Occipital lobe (tissue), 2 donors: ENCODE data around the gene AQP9. TPM values are rescaled to one million over a fixed set of nuclear protein-coding genes. Genes with fewer than 3 reads are reported as not detected.
"Not testable (repeated sequence)": the region's sequence is repeated elsewhere in the genome, so short reads cannot be mapped to it uniquely, and the experiment has no call there.

ENCODE experiments used
- DNase-seq: peaks from one replicate; lab custom pipeline; 2025; lab: John Stamatoyannopoulos, UW
- total RNA-seq: library from RNA; depleted of rRNA; stranded (reverse); fragments of >200 nt; gene quantifications from one replicate; pipeline ENCODE4 v1.2.3, GENCODE V29; 2014

Gene AQP9
- total RNA-seq, 1 donor from 2014 or later = under 0.01 TPM

DNA sequence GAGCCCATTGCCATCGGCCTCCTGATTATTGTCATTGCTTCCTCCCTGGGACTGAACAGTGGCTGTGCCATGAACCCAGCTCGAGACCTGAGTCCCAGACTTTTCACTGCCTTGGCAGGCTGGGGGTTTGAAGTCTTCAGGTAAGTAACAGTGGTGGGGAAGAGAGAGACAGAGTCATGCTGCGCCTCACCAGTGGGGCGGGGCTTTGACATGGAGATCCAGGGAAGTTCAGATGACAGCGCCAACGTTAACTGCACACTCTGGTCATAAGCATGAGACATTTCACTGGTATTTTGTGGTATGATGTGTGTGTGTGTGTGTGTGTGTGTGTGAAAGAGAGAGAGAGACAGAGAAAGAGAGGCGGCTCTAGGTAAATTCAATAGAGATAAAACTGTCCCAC is 41.0 kb downstream of the AQP9 start:
- no peak for DNase-seq

DNA sequence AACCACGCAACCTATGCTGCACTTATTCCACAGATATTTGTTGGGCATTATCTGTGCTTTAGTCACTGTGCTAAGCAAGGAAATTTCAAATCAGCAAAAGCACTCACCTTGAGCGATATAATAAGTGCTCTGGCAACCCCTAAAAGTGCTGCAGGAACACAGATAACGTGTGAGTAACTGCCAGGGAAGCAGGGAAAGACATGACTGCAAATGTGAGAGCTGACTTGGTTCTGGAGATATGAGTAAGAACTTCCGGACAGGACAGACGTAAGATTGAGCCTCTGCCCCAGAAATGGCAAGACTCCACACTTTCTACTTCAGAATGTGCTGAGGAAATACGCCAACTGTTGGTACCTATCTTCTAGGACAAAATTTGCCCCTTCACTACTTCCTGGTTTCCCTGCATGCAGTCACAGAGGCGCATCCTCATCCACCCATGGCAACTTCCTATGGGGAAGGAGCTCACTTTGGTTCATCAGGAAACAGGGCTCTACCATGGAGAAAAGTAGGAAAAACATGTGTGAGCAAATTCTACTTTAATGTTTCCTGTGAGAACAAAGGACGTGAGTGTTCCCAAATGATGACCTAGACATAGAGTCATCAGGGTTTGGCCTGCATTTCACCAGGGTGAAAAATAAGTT is 41.7 kb downstream of the AQP9 start:
- DNase-seq = no peak

DNA sequence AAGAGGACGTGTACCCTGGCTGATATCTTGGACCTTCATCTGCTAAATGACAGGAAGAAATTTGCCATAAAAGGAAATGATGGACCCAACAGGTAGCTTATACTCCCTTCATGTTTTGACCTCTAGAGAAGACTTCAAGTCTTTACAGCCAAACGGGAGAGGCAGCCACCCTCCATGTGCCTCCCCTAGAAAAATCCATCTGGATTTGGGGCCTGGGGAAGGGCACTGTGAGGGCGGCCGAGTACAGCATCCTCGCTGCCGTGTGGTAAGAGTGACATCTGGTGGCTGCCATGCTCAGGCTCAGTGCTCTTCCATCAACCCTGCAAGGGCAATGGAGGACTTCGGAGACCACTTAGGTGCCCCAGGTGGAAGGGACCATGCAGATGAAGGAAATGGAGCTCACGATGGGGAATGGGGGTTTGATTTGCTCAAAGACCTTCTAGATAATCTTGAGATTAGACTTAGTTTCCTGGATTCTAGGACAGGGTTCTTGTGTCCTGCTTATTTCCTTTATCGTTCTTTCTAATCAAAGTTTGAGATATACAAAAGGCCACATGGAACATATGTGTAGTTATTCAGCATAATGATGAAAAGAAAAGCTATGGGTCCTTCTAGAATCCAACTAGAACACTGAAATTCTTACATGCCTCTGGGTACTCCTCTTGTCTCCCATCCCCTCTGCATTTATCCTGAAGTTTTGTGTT is 44.4 kb downstream of the AQP9 start:
- DNase-seq = peak; percentile 5

DNA sequence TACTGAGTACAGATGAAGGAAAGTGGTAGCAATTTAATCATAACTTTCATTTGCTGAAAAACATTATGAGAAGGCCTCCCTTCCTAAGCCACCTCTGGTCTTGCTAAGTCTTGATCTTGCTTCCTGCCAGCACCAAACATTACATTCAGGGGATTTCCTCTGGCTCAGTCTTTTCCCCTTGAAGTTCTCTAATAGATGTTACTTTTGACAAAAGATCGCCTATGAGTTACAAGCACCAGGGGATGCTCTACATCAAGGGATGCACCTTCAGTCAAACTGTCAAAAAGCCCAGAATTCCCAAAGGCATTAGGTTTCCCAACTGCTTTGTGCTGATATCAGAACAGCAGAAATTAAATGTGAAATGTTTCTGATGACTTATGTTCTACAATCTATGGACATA is 47.3 kb downstream of the AQP9 start:
- DNase-seq = no peak

DNA sequence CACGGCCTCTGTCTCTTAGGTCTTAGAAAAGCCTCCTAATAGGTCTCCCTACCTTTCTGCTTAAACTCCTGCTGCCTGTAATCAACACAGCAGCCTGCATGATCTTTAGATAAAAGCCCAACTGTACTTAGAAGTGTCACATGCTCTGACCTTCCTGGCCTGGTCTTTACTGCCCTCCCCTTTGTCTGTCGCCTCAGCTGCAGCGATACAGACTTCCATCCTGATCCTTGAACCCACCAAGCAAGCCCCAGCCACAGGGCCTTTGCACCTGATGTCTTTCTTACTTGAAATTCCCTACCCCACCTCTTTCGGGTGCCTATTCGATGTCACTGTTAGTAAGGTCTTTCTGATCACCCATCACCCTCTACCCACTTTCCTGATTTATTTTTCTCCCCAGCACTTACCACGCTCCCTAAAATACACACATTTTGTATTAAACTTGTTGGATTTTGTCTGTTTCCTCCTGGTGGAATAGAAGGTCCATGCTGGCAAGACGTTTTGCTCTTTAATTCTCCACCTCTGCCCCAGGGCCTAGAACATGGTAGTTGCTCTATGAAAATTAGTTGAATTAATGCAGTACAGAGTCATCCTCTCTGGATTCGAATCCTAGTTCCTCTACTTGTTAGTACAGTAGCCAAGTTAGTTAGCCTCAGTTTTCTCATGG is 51.1 kb downstream of the AQP9 start:
- DNase-seq = no peak

DNA sequence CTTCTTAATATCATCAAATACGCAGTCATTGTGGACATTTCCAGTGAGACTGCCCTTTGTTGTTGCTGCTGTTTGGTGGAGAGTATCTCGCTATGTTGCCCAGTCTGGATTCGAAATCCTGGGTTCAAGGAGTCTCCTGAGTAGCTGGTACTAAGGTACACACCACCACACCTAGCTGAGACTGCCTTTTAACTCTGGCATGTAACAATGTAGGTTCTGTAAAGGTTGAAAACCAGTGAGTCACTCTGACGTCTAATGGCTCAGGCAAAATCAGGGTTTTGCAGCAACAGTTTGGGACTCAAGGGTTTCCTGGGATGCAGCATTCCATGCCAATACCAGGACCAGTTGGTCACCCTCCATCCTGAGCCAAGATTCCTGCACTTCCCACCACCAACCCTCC is 52.2 kb downstream of the AQP9 start:
- no peak for DNase-seq

DNA sequence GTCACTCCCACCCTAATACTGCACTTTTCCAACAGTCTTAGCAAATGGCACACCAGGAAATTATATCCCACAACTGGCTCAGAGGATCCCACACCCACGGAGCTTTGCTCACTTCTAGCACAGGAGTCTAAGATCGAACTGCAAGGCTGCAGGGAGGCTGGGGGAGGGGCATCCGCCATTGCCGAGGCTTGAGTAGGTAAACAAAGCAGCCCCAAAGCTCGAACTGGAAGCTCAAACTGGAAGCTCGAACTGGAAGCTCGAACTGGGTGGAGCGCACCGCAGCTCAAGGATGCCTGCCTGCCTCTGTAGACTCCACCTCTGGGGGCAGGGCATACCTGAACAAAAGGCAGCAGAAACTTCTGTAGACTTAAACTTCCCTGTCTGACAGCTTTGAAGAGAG is 55.5 kb downstream of the AQP9 start:
- DNase-seq = not testable (repeated sequence)

DNA sequence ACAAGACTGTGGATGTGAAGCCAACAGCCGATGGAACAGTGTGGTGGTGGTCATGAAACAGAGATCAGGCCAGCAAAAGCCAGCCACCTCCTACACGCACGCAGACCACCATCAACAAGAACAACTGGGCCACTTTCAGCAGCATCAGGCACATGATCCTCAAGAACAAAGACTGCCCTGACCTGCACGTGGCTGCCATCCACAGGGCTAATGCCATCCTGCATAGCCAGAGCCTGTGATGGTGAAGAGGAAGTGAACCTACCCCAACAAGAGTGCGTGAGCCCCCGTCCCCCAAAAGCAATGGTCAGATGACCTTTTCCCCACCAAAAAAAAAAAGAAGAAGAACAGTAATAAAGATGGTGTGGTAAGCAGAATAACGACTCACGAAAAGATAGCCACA is 62.6 kb downstream of the AQP9 start:
- DNase-seq = no peak

DNA sequence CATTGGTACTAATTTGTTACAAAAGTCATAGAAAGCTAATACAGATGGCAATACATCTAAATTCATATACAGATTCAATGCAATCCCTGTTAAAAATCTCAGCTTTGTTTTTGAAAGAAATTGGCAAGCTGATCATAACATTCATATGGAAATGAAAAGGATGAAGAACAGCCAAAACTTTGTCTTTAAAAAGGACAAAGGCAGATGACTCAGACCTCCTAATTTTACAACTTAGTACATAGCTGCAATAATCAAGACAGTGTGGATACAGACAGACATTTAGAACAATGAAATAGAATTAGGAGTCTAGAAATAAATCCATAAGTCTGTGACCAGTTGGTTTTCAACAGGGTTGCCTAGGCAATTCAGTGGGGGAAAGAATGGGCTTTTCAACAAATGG is 63.3 kb downstream of the AQP9 start:
- no peak for DNase-seq

DNA sequence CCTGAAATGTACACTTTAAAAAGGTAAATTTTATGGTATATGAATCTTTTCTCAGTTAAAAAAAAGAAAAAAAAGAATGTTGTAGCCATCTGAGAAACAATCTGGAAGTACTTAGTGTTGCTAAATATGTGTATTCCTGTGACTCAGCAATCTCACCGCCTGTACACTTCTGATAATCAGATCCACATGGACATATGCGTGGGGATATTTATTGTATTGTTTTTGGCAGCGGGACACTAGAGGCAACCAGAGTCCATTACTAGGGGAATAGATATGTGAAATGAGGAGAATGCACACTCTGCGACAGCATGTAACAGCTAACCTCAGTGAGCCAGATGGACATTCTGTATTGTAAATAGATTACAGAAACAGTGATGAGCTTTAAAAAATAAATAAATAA is 65.4 kb downstream of the AQP9 start:
- no peak for DNase-seq

DNA sequence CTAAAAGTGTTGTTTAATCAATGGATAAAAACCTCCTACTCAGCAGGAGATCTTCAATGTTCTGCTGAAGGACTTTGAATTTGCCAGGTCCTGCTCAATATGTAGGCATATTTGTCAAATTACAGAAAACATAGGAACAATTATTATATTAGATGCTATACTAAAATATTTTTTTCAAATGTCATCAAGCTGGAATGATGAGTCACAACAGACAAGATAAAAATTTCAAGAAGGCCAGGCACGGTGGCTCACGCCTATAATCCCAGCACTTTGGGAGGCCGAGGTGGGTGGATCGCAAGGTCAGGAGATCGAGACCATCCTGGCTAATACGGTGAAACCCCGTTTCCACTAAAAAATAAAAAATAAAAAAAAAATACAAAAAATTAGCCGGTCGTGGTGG is 68.0 kb downstream of the AQP9 start:
- no peak for DNase-seq

DNA sequence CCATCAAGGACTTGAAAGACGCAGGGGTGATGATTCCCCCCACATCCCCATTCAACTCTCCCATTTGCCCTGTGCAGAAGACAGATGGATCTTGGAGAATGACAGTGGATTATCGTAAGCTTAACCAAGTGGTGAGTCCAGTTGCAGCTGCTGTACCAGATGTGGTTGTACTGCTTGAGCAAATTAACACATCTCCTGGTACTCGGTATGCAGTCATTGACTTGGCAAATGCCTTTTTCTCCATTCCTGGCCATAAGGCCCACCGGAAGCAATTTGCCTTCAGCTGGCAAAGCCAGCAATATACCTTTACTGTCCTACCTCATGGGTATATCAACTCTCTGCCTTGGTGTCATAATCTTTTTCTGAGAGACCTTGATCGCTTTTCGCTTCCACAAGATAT is 70.0 kb downstream of the AQP9 start:
- not testable (repeated sequence) for DNase-seq

DNA sequence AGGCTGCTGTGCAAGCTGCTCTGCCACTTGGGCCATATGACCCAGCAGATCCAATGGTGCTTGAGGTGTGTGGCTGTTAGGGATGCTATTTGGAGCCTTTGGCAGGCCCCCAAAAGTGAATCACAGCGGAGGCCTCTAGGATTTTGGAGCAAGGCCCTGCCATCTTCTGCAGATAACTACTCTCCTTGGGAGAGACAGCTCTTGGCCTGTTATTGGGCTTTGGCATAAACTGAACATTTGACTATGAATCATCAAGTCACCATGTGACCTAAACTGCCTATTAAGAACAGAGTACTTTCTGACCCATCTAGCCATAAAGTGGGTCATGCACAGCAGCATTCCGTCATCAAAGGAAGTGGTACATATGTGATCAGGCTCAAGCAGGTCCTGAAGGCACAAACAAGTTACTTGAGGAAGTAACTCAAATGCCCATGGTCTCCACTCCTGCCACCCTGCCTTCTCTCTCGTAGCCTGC is 70.9 kb downstream of the AQP9 start:
- not testable (repeated sequence) for DNase-seq

DNA sequence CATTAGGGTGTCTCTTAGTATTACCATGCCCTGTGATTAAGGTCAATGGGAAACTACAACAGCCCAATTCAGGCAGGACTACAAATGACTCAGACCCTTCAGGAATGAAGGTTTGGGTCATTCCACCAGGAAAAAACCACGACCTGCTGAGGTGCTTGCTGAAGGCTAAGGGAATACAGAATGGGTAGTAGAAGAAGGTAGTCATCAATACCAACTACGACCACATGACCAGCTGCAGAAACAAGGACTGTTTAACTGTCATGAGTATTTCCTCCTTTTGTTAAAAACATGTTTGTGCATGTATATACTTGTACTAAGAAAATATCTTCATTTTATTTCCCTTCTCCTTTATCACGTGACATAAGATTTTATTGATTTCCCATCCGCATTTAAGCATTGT is 71.8 kb downstream of the AQP9 start:
- not testable (repeated sequence) for DNase-seq

DNA sequence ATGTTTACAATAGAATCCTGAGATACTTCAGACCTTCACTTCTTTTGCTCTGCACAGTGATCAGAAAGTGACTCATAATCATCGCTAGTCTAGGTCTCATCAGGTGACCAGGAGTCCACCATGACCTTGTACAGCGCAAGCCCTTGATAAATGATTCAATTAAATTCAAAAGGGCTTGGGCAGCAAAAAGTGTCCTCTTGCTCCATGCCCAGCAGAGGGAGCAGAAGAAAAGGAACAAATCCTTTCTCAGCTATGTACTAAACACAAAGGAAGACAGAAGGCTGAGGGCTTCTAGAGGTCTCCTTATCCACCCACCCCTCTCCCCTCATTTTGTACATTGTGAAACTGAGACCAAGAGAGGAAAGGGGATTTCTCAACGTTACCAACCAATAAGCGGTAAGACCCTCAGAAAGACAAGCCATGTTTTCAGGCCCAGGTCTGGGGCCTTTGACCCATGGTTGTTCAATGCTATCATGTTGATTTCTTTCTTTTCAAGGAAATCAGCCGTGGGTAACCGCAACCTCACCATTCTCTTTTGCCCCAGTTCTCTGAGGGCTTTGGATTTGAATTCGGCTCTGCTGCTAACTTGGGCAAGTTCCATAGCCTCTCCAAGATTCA is 74.8 kb downstream of the AQP9 start:
- no peak for DNase-seq

DNA sequence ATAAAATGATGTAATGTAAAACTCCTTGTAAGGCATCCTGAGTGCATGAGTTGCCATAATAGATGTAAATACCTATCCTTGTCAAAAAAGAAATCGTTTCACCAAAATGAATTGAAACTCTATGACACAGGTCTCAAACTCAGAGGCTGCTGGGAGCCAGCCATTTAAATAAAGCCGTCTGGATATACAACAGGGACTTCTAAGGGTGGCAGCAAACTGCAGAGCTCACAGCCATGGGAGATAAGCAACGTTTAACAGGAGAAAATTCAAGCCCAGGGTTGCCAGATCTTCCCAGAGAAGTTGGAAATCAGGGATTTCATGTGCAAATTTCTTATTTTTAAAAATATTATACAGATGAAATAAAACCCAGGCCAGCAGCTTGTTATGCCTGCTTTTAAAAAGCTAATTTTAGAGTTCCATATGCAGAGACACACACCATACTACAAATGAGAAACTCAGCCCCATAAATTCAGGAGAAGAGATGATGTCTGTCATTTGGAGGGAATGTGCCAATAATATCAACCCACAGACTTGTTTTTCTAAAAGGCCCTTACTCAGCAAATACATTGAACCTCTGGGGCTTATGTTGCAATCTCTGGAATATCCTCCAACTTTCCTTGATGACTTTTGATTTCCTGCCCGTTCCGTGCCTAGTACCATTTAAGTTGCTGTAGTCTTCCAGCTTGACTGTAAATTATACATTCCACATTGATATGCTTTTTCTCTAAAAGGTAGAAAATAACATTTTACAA is 75.6 kb downstream of the AQP9 start:
- no peak for DNase-seq

DNA sequence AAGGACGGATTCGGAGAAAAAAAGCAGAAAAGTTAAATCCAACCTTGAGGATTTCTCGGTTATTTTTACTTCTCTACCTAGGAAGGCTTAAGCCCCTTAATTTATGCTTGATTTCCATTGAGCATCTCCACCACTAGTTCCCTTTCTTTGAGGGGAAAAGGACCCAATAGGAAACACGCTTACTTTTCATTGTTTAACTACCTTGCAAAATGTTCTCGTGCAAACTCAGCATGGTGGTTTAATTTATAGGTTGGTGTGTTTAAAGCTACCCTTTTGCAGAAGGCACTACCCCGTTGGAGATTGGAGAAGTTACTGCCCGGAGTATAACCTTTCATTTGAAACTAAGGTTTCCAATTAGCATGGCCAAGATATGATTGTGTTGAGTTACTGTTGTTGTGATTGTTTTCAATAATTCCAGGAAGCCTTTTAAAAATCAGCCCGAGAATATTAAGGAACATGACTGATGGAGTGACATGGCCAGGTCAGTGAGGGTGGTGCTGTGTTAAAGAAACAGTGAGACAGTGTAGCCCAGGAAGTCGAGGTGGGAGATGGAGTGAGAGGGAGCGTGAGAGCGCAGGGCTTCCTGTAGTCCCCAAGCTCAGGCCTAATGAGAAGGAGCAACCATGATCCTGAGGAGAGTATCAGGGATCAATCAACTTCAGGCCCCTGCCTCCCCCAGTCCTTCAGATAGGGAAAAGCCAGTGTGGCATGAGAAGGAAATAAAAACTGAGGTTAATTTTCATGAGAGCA is 76.6 kb downstream of the AQP9 start:
- DNase-seq = no peak

DNA sequence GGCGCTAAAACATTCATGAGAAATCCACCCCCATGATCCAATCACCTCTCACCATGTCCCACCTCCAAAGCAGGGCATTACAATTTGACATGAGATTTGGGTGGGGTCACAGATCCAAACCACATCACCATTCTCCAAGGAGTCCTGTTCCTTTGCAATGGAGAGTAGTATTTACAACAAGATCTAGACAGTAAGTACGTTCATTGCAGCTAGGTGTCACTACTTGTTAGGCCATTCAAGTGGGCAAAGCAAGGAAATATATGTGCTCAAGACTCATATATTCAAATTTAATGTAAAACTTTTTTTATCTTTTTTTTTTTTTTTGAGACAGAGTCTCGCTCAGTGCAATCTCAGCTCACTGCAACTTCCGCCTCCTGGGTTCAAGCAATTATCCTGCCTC is 79.3 kb downstream of the AQP9 start:
- no peak for DNase-seq

DNA sequence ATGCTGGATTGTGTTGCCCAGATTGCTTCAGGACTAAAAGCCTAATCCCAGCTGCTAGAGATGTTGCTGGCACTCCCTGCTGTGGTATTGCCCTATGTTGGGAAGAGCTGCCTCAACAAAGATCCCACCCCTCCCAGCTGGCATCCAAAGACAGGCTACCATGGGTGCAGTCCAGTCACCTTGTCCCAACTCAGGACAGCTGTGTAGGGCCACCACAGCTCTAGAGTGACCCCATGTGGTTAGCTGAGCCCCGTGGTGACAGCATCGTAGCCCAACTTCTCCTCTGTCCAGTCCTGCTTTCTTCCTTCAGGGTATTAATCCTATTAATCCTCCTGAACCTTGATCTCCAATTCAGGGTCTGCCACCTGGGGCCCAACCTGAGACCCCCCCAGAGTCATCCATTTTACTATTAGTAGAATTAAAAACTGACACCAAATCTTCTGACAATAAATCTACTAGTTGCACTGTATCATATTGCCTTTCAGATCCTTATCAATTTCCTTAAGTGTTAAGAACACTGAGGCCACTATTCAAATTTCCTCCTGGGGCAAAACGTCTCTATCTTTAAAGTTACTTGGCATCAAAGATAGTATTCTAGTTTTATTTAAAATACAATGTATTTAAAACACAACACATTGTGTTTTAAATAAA is 83.5 kb downstream of the AQP9 start:
- no peak for DNase-seq

DNA sequence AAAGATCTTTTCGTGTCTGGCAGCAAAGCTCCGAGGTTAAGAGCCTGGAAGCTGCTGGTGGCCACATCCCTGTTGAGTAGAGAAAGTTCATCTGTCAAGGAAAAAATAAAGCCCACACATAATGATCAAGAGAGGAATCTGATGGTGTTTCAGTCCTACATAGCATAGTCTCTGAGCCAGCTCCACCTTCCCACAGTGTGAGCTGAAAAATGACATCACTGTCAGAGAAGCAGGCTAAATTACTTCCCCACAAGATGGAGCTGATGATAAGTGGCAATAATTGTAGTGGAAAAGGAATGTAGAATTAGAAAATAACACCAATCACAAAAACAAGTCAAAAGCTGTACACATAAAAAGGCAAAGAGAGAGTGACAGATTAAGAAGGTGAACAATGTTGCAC is 84.5 kb downstream of the AQP9 start:
- no peak for DNase-seq
